Middle frontal gyrus (tissue), 1 donor: ENCODE measurements around the gene LAGE3.

ENCODE experiments used
- DNase-seq: peaks from one replicate; pipeline ENCODE4 v3.0.0-alpha.2; 2015; ENCODE audit warnings: low spot score; ENCODE audit errors: extremely low spot score

LAGE3 gene, protein sequence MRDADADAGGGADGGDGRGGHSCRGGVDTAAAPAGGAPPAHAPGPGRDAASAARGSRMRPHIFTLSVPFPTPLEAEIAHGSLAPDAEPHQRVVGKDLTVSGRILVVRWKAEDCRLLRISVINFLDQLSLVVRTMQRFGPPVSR

DNA sequence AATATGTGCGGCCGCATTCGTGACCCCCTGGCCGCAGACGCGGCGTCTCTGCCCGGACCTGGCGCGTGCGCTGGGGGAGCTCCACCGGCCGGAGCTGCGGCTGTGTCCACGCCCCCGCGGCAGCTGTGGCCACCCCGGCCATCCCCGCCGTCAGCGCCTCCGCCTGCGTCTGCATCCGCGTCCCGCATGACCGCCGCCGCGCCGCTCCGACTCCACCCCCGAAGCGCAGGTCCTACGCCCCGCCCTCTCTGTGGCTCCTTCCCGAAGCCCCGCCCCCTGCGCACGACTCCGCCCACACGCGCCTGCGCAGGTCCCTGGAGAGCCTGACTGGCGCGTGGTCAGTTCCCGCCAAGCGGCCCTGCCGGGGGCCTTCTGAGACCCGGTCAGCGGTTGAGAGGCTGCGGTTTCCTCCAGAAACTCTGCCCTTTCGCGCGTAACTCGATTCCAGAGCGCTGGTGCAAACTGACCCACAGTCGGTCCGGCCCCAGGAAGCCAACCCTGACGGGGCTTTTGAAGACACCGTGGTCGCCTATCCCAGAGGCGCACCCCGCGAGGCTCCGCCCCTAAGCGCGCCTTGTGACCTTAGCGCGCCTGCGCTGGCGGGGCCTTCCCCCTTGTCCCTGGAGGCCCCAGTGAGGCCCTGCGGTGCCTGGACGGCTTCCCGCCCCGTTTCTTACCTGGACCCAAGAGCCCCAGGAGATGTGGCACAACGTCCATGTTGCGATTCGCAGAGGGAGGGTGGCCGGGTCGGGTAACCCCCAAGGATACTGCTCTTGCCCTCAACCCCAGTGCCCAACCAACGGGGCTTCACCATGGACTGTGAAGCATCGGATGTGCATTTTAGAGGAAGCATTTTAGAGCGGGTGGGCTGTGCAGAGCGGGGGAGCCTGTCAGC lies at the start of gene LAGE3:
TSS of gene LAGE3 (minus strand) at position 554 of the 895 bp plus-strand sequence. CDS start at position 188, 366 bp downstream.
- peak; percentile 75 for DNase-seq

DNA sequence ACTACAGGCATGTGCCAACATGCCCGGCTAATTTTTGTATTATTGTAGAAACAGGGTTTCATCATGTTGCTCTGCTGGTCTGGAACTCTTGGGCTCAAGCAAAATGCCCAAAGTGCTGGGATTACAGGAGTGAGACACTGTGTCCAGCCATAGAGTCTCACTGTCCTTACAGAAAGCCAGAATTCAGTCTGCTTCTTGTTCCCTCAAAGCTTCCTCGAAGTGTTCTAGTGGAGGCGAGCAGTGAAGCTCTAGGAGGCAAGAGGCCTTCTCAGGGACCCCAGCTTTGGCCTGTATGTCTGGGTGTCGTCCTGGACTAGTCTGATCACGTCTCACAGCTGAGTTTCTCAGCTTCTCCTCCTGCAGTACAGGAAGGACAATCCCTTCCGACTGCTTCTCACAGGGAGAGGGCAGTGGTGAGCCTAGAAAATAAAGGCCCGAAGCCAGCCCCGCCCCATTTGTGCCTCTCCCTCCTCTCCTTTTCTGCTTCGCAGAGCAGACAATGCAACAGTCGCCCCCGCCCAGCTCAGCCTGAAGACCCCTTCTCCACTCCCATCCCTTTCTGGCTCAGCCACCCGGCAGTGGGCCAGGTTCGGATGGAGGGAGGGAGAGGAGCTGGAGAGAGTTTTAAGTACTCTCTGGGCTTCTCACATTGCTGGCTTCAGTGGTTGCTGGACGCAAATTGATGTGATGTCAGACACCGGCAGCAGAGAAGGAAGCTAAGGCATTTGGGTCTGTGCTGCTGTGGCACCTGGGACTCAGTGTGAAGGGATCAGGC lies 48.0 kb upstream of the LAGE3 start:
- peak; percentile 46 for DNase-seq

DNA sequence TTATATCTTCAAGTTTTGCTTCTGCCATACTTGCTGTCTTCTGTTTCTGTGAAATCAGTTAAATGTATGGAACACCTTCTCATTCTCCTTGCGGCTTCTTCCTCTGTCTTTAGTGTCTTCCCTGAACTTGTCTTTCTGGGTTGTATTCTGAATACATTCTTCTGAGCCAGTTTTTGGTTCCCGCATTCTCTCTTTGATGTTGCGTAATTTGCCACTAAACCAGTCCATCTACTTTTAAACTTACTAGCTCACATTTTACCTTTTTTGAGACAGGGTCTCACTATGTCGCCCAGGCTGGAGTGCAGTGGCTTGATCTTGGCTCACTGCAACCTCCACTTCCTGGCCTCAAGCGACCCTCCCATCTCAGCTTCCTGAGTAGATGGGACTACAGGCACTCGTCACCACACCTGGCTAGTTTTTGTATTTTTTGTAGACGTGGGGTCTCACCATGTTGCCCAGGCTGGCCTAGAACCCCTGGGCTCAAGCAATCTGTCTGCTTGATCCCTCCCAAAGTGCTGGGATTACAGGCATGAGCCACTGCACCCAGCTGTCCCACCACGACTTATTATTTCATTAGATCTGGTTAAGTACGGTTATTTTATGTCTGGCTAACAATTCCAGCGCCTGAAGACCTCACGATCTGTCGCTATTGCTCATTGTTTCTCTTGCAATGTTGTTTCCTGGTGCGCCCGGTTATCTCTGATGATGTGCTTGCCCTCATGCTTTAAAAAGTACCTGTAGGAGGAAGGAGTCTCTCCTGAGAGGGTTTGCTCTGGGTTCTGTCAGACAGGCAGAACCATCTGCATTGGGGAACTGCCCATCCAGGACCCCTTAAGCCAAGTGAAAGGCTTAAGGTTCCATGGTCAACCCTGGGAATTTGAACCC lies 46.8 kb upstream of the LAGE3 start:
- DNase-seq = no peak

DNA sequence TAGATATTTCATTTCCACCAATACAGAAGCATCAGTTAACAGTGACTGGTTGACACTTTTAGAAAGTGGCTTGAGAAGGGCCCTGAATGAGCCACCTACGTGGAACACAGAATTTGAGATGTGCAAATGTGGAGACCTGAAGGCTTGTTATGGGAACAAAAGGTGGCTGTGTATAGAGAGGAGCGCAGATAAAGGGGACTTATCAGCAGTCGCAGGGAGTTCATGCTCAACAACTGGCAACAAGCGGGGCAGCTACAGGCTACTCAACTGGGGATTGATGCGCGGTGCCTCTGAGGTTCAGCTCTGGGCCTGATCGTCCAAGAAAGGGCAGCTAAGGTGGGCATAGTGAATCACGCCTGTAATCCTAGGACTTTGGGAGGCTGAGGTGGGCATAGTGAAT lies 40.3 kb upstream of the LAGE3 start:
- no peak for DNase-seq

DNA sequence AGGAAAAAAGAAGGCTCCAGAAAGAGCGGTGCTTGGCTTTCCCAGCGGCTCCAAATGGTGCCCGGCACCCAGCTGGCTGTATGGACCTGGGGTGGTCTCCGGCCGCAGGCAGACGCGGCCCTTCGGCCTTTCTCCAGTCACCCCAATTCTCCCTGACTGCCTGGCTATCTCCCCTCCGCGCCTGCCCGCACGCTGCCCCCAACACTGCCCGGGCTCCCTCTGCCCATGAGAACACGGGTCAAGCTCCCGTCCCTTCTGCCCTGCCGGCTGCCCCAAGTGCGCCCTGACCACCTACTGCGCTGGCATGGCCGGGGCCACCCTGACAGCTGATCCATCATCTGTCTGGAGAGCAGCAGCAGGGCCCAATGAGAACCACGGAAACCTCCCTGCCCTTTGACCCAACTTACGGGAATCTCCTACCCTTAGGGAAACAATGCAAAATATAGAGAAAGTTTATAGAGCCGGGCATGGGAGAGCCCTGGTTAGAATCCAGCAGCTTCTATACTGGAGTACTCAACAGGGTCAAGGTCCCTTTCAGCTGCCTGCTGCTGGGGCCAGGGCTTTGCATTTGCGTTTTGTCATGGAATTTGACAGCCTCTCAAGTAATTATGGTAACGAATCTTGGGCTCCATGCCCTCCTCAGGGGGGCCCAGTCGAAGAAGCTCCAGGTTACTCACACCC lies 38.2 kb upstream of the LAGE3 start:
- no peak for DNase-seq

DNA sequence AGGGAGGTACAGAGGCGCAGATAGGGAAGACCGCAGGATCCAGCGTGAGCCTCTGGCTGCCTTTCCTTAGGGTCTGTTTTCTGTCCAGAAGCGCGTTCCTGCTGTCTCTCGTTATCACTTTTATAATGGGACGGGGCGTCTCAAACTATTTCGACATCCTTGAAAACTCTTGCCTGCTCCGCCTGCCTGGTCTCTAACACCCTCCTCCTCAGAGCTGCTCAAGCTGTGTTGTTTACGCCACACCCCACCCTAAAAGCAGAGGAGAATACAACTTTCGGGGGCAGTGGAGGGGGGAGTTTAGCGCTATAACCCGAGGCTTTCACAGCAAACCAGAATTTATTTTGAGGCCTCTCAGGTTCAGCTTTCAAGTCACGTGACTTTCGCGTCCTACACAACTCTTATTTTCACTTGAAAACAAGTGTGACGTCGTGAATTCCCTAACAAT lies 37.6 kb upstream of the LAGE3 start:
- no peak for DNase-seq

DNA sequence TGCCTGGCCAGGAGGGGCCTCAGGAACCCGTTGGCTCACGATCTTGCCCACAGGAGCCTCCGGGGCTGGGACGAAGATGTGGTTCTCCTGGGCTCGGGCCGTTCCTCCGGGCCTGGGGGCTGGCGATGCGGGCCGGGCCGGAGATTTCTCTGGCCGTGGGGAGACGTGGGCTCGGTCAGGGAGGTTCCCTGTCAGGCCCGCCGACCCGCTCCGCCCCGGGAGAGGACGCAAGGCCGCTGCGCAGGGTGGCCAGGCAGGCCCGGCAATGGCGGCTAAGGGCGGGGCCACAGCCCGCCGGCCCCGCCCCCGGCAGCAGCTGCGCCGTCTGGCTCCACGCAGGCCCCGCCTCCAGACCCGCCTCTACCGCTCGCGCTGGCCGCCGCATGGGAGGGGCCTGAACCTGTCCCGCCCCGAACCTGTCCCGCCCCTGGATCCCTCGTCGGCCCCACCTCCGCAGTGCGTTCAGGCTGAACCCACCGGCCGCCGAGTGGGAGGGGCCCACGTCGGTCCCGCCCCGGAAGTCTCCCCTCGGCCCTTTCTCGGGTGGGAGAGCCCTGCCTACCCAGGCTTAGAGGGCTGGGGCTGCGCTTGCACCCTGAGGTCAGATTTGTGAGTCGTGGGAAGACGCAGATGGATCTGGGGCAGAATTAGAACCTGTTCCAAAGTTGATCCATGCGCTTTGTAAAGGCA lies 37.0 kb upstream of the LAGE3 start, which contains the start of gene FAM3A:
TSS of gene FAM3A (minus strand) at position 267 of the 690 bp plus-strand sequence. CDS start 460 bp downstream, outside the sequence.
- peak; percentile 74 for DNase-seq

DNA sequence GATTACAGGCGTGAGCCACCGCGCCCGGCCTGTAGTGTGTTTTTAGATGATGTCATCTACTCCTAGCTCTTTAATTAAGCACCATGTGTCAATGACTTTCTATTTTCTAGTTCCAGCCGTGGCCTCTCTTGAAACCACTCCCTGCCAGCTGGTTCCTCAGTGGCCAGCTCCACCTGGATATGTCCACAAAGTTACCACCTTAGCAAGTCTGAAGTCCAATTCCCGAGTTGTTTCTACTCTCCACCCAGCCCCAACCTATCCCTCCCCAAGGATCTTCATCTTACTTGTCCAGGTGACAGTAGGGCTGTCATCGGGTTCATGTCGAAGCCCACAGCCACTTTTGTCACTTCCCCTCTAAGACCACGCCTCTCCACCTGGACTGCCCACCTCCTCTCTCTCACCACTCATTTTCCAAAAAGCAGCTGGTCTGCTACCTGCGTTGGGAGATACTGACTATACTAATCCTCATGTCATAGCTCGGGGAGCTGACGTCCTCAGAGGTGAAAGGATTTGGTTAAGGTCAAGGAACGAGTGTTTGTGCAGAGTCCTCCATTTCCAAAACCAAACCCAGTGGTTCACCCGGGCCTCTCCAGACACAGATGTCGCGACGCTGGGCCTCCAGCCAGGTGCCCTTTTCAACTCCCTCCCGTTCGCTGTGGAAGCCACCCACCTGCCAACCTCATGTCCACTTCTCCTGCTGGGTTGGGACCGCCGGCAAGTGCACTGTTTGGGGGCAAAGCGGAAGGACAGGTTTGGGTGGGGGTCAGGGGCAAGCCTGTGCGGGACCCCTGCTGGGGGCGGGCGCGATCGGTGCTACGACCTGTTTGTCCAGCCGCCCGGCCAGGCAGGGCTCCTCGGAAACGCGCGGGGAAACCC lies 36.2 kb upstream of the LAGE3 start:
- DNase-seq = no peak

DNA sequence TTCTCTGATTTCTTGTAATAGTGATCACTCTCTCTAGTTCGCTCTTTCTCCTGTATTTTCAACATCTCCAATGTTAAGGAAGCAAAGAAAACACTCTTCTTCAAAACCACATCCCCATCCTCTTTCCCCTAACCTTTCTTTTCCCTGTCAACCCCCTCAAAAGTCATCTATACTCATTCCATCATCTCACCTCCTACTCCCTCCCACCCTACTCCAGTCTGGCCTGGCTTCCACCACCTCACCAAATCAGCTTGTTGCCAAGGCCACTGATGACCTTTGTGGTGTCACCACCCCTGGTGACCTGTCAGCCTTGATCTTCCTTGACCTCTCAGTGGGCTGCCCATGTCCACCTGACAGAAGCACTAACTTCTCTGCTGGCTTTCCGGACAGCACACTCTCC lies 34.6 kb upstream of the LAGE3 start:
- no peak for DNase-seq

DNA sequence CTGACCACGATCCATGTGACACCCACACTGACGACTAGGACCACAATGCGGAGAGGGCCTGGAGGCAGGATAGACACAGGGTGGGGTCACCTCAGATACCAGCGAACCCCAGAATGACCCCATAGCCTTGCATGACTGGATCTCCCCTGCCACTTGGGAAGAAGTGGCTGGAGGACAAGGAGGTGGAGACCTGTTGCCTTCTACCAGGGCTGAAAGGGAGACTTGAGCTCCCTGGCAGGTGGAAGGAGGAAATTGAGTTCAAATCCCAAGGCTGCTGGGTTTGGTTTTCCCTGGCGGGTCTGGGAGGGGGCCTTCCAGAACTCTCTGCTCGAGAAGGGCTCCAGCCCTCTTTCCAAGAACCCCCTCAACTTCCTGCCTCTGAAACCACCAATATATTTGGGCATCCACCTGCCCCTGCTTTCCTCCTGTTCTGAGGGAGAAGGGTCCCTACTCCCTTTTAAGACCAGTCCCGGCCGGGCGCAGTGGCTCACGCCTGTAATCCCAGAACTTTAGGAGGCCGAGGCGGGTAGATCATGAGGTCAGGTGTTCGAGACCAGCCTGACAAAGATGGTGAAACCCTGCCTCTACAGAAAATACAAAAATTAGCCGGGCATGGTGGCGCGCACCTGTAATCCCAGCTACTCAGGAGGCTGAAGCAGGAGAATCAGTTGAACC lies 33.9 kb upstream of the LAGE3 start:
- no peak for DNase-seq

DNA sequence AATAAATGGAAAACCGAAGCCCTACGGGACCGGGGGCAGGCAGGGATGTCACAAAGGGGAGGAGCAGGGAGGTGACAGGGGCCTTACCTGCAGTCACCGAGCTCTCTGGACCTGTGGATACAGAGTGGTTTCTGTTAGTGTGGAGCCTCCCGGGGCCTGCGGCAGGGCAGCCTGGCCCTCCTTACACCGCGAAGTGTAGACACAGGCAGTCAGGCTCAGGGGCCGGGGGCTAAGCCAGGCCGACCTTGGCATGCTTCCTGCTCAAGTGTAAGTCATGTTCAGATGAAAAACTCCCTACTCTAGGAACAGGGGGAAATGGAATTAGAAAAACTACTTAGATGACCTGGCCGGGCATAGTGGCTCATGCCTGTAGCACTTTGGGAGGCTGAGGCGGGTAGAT lies 32.7 kb upstream of the LAGE3 start:
- DNase-seq = no peak

DNA sequence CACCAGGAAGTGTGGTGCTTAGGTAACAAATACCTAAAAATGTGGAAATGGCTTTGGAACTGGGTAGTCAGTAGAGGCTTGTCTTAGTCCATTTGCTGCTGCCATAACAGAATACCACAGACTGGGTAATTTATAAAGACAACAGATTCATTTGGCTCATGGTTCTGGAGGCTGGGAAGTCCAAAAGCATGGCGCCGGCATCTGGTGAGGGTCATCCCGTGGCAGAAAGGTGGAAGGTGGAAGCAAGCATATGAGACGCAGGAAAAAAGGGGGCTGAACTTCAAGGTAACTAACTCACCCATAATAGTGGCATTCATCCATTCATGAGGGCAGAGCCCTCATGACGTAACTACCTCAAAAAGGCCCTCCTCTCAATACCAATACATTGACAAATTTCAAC lies 30.4 kb upstream of the LAGE3 start:
- DNase-seq = no peak

DNA sequence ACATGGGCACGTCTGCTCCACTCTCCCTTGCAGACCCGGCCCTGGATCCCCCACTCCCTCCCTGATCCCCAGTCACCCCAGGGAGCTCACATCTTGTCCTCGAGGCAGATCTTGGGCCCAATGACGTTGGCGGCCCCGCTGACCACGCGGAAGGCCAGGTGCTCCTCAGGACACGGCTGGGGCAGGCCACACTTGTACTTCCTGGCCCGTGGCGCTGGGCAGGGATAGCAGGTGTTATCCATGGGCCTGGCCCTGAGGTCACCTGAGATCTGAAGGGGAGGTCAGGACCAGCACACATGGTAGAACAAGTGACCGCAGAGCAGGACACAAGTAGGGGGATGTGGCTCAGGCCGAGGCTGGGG lies 29.3 kb upstream of the LAGE3 start:
- DNase-seq = no peak

DNA sequence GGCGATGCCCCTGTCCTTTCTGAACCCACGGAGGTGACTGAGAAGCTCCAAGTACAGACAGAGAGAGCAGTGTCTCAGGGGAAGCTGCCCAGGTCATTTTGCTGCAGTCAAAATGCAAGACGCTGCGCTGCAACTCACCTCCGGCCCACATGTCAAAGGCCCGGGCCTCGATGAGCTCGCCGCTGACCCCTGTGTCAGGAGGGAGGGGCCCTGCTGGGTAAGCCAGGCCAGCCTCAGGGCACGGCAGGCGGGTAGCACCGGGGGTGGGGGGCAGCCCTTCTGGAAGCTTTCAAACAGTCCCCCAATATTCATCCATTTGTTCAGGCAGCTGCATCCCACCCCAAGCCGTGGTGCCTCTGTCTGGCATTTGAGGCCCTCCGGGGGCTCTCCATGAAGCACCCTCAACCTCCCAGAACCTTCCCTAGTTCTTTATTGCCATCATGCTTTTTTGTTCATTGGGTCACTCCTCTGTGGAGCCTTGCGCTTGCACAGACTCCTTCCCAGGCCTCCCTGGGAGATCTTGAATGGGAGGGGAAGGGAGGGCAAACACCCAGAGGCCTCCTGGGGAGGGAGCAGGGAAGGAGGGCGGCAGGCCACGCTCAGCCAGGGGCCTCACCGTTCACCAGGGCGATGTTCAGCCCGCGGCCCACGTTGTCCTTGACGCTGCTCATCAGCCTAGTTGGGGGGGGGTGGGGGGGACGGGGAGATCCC lies 28.7 kb upstream of the LAGE3 start:
- no peak for DNase-seq

DNA sequence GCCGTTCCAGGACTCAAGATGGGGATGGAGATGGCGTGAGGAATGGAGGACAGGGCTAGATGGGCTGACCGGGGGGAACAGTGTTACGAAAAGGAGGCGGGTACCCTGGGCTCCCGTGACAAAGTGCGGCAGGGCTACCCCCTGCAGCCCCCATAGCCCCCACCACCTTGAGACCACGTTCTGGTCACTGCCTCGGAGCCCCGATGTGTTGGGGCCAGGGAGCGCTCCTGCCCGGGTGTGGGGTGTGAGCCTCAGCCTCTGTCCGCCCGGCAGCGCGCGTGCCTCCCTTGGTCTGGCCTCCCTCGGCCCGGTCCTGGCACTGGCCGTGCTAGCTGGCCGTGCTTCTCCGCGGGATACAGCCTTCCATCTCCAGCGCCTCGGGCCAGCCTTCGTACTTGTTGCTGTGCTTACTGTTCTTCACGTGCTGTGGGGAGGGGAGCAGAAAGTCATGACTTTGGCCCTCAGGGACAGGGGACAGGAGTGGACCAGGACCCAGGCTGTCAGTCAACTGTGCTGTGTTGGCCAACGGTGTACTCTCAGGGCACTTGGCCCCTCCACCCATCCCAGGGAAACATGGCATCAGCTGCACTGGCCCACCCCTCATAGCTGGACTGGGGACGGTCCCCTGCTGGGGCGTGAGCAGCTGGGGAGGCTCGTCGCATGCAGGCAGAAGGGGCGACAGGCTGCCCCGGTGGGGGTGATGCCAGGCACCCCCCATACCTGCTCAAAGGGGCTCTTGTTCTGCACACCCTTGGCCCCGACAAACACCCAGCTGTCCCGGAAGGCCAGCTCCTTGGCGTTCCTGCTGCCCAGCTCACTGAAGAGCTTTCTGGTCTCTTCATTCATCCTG lies 27.6 kb upstream of the LAGE3 start:
- no peak for DNase-seq

DNA sequence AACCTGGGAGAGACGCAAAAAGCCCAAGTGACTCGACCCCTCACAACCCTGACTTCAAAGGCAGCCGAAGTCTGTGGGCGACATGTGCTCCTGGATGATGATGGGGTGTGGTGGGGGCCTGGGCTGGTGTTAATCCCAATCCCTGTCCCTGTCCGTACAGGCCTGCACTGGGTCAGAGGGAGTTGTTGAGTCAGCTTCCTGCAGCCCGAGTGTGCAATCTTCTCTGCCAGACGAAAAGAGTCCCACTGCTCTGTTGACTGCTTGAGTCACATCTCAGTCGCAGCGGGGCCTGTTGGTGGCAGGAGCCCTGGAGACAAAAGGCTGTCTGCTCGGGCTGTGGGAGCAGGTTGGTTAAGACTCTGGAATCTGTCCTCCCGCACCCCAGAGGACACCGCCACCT lies 26.7 kb upstream of the LAGE3 start:
- DNase-seq = no peak

DNA sequence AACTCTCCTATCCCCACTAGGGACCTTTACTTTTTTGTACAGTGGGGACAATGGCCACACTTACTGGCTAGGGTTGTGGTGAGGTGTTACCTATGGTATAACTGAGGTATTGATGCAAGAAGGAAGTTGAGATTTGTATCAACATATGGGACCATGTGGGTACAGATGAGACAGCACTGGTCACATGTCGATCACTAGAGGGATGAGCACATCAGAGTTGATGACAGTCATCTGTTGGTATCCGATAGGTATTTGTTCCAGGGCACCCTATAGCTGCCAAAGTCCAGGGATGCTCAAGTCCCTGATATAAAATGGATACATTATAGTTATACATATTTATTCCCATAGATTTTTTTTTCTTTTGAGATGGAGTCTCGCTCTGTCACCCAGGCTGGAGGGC lies 23.9 kb upstream of the LAGE3 start:
- DNase-seq = no peak
